GM10266 (cell line): ENCODE measurements around the gene AGMO.

ENCODE experiments used
- DNase-seq: peaks from one replicate; pipeline ENCODE4 v3.0.0; 2012; ENCODE audit errors: extremely low spot score
- TF ChIP-seq, protein P1 (sequence below): IDR thresholded peaks from 2 replicates; pipeline ENCODE4 v1.5.1; 2012; ENCODE audit warnings: mild to moderate bottlenecking, low read depth; ENCODE audit not compliant: control insufficient read depth, insufficient read depth; ENCODE audit errors: missing control alignments

Gene AGMO

DNA sequence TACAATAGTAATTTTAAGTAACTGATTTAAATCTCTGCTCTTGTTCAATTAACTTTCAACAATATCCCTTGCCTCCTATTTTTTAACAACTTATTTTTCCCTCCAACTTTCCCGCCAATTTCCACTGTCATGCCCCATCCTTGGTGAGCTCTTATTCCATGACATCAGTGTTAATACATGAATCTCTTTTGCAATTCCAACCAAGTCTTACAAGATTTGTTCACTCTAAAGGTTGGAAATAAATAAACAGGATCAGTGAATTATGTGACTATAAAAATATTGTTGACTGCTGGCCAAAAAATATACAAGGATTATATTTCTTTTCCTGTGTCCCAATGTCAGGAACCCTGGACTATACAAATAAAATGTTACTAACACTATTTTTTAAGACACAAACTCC lies 21.0 kb upstream of the AGMO start:
- DNase-seq = no peak
- TF ChIP-seq, protein P1, sequence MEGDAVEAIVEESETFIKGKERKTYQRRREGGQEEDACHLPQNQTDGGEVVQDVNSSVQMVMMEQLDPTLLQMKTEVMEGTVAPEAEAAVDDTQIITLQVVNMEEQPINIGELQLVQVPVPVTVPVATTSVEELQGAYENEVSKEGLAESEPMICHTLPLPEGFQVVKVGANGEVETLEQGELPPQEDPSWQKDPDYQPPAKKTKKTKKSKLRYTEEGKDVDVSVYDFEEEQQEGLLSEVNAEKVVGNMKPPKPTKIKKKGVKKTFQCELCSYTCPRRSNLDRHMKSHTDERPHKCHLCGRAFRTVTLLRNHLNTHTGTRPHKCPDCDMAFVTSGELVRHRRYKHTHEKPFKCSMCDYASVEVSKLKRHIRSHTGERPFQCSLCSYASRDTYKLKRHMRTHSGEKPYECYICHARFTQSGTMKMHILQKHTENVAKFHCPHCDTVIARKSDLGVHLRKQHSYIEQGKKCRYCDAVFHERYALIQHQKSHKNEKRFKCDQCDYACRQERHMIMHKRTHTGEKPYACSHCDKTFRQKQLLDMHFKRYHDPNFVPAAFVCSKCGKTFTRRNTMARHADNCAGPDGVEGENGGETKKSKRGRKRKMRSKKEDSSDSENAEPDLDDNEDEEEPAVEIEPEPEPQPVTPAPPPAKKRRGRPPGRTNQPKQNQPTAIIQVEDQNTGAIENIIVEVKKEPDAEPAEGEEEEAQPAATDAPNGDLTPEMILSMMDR = no peak

DNA sequence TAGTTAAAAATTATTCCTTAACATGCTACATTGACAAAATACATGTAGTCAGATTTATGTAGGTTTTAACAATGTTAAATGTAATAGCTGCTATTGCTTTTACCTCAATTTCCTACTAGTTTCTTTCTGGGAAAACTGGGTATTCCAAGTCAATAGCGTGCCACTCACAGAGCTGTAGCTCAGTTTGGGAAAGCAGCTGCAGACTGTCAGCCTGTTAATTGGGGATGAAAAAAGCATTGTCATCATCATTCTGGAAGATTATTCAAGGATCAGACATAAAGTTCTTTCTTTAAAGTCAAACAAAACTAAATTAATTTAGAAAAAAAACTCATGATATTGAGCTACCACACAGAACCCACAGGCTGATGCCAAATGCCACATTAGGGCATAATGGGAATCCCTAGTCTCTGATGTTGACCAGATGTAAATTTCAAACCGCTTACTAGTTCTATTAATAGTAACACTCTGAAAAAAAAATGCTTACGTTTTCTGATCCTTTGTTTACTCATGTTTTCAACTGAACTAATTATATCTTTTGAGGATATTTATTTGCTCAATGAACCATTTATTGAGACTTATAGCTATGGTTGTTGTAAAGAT lies 19.6 kb upstream of the AGMO start:
- DNase-seq = no peak
- TF ChIP-seq, protein P1 = no peak

DNA sequence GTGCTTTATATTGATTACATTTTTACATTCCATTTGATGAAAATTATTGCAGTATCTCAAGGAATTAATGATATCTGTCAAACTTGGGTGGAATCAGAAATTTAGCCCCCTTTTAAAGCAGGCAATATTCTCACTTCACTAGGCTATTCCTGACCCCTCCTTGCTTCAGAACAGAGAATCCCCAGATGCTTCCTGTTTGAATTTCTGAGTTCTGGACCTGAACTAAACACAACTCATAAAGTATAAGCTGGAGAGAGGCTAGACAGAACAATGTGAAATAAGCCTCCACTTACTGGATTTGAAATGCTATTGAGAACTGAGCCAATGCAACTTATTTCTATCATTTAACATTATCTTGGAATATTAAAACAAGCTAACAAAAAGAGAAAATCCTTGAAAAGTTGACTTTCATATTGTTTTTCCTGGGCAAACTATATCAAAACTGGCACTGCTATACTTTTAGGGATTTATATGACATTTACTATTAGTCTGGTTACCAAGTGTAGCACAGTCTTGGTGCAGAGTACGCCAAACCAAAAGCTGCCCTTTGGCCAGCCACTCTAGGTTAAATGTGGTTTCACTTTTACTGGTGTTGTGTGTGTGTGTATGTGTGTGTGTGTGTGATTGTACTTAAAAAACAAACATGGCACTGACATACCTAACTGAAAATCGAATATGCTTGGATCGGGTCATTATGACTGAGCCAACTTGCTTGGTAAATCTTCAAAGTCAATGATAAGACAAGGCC lies 19.0 kb upstream of the AGMO start:
- no peak for DNase-seq
- TF ChIP-seq, protein P1 = no peak

DNA sequence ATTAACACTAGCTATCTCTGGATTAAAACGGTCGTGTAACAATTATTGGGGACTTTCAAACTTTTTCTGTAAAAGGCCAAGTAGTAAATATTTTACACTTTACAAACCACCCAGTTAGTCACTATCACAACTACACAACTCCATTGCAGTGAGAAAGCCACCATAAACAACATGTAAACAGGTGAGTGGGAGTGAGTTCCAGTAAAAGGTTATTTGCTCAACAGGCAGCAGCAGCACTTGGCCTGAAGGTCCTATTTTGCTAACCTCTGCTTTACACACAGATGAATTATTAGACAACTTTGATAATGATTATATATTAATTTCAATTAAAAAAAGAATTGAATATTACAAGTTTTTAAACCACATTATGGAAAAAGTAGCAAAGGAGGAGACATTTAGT lies 15.8 kb upstream of the AGMO start:
- TF ChIP-seq, protein P1 = no peak
- no peak for DNase-seq

DNA sequence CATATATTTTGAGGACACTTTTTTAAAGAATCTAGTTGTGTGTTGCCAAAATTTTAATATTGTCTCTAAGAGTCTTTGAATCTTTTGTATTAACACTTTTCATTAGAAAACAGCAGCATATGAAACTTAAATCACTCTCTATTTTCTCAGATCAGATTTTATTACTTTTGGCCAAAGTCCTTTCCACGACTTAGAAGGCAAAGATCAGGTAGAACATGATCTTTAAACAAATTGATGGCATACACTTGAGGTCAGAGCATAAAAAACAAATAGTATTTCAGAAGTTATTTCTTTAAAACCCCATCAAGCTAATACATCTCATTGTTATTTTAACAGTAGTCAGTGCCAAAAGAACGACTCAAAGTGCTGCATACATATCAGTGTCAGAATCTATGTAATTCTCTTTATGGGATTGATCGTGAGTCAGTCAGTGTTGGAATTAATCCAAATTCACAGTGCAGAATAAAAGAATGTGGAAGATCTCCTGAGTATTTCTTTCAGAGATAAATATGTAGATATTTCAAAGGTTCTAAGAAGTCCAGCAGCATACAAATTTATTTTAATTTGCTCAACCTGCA lies 9.6 kb upstream of the AGMO start:
- TF ChIP-seq, protein P1 = no peak
- no peak for DNase-seq

DNA sequence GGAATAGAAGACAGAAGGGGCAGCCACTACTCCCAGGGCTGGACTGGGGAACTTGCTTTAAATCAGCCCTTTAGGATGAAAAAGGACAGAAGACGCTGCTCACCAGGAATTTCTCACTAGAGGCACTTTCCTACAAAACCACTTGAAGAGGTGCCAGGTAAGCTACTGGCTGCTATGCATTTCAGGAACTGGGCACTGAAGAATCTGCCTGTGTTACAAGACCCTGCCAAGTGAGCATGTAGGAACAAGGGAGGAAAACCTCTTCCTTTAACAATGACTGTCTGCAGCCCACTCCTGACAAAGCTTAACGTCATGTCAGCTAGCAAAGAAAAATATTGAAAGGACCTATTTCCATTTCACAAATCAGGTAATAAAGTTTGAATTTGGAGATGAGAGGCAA lies 5.8 kb upstream of the AGMO start:
- TF ChIP-seq, protein P1 = no peak
- DNase-seq = no peak

DNA sequence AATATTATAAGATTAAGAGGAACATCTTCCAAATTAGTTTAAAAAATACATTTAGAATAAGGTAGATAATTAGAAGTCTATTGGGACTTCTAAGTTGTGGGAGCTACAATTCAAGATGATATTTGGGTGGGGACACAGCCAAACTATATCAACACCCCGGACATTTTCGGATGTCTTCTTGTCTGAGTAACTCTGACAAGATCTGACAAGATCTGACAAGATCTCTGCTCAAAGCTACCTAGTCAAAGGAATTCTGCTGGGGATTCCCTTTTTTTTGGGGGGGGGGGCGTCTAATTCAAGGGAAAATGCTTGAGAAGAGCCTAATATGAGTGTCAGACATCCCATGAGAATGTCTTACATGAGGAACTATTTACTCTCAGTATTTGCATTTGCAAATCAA lies 5.2 kb upstream of the AGMO start:
- TF ChIP-seq, protein P1 = no peak
- no peak for DNase-seq
